RCC 7860 (cell line): ENCODE results near the gene OMP.
"Not testable (repeated sequence)": the region's sequence is repeated elsewhere in the genome, so short reads cannot be mapped to it uniquely, and the experiment has no call there.

Experiments
- DNase-seq: peaks from one replicate; pipeline ENCODE4 v3.0.0-alpha.2; 2015; ENCODE audit warnings: low spot score
- FAIRE-seq: peaks from 2 replicates; lab custom pipeline; 2012; peaks lifted over from hg19 to GRCh38; lab: Jason Lieb, UNC

Gene OMP

GRCh38 chr11:77102246-77103210, at the start of gene OMP:
OMP (plus strand) TSS chr11:77102840; CDS start chr11:77102840, 0 bp downstream.
- FAIRE-seq (no peak), DNase-seq (no peak)

- DNase-seq (no peak), FAIRE-seq (no peak)
Observed at GRCh38 chr11:77053217-77054015, 49.2 kb upstream of the OMP start.

GRCh38 chr11:77054084-77054483, 48.6 kb upstream of the OMP start:
- DNase-seq (no peak), FAIRE-seq (no peak)

- no peak for FAIRE-seq
Observed at GRCh38 chr11:77055101-77055561, 47.5 kb upstream of the OMP start.

GRCh38 chr11:77055913-77056312, 46.7 kb upstream of the OMP start:
- no peak for FAIRE-seq
- DNase-seq = no peak

More at GRCh38 chr11:77055101-77055561, 47.5 kb upstream of the OMP start:
- DNase-seq = no peak

GRCh38 chr11:77056814-77057402, 45.7 kb upstream of the OMP start:
- DNase-seq (no peak), FAIRE-seq (no peak)

- no peak for FAIRE-seq
- no peak for DNase-seq
Observed at GRCh38 chr11:77057938-77058474, 44.6 kb upstream of the OMP start.

GRCh38 chr11:77058900-77059299, 43.7 kb upstream of the OMP start:
- DNase-seq (no peak), FAIRE-seq (no peak)

GRCh38 chr11:77059806-77060205, 42.8 kb upstream of the OMP start:
- no peak for DNase-seq
- no peak for FAIRE-seq

- FAIRE-seq = no peak
- DNase-seq = no peak
Observed at GRCh38 chr11:77060234-77060633, 42.4 kb upstream of the OMP start.

GRCh38 chr11:77061258-77061657, 41.4 kb upstream of the OMP start:
- DNase-seq, FAIRE-seq: not testable (repeated sequence)

- FAIRE-seq (no peak), DNase-seq (no peak)
Observed at GRCh38 chr11:77062924-77063323, 39.7 kb upstream of the OMP start.

- FAIRE-seq (no peak), DNase-seq (no peak)
Observed at GRCh38 chr11:77063407-77063806, 39.2 kb upstream of the OMP start.

- no peak for DNase-seq
- no peak for FAIRE-seq
Observed at GRCh38 chr11:77063861-77064260, 38.8 kb upstream of the OMP start.

- DNase-seq = no peak
- no peak for FAIRE-seq
Observed at GRCh38 chr11:77064648-77065217, 37.9 kb upstream of the OMP start.

- FAIRE-seq = no peak
Observed at GRCh38 chr11:77065878-77066228, 36.8 kb upstream of the OMP start.

GRCh38 chr11:77066229-77067042, 36.2 kb upstream of the OMP start, which contains the start of gene CAPN5:
CAPN5 (plus strand) TSS chr11:77066971; CDS start chr11:77084887, 17,916 bp downstream.
- DNase-seq (peak; percentile 67), FAIRE-seq (no peak)

More at GRCh38 chr11:77065878-77066228, 36.8 kb upstream of the OMP start:
- DNase-seq = no peak

GRCh38 chr11:77067861-77068443, 34.7 kb upstream of the OMP start:
- FAIRE-seq (no peak), DNase-seq (no peak)
